Hematopoietic multipotent progenitor cell treated with erythropoietin and hydrocortisone succinate and interleukin-3 and kit ligand, for 17 days (in vitro differentiated cells): ENCODE data around the gene L1CAM.

ENCODE experiments used
- DNase-seq: peaks from one replicate; pipeline ENCODE4 v3.0.0-alpha.2; 2015; ENCODE audit warnings: low spot score

The L1CAM gene

DNA sequence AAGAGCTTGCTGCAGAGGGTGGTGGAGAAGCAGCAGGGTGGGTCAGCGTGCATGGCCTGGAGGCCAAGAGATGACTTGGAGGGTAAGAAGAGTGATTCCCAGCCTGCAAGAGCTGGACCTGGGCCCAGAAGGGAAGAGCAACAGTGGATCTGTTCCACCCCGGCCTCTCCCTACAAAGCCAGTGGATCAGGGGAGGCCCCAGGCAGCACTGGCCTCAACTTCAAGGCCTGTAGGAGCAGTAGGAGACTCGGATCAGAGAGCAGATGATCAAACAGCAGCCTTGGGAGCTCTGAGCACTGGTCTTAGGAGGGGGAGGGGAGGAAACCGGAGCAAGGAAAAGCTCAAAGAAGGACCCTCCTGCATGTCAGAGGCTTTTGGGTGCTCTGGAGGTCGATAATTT, 7.6 kb downstream of the L1CAM start:
- no peak for DNase-seq

DNA sequence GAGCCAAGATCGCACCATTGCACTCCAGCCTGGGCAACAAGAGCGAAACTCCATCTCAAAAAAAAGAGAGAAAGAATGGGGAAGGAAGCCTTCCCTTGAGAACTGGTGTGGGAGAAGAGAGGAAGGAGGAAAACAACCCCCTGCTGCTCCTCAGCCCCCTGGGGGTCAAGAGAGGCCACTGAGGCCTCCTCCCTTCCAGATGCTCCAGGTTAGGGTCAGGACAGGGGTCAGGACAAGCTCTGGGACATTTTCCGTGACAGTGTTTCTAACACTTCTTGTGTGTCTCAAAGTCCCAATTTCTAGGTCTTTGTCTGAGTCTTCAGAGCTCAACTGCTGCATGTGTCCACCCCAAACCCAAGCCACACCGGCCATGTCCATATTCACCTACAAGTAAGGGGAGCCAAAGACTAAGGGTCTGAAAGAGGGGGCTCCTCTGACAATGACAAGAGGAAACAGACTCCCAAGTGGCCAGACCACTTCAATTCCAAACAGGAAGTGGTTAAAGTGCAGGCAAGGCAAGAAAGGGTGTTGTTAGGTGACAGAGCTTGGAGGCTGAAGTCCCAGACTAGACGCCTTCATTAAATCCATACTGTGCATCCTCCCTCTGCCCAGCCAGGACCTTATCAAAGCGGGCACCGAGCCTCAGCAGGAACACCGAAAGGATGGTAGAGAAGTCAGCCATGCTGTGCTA, 8.3 kb downstream of the L1CAM start:
- no peak for DNase-seq

DNA sequence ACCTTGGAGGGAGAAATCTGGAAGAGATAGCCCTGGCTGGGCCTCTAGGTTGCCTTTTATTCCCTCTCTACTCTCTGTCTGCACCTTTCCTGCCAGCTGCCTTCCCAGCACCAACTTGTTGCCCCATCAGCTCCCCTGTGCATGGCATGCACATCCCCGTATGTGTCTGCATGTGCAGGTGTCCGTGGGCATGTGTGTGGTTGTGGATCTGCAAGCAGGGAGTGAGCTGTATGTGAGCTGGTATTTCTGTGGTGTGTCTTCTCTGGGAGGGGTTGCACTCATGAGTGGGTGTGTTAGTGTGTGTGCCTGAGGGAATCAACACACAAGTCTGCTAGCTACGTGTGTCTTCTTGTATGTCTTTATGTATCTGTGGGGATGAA, 9.9 kb downstream of the L1CAM start:
- DNase-seq, result no peak

DNA sequence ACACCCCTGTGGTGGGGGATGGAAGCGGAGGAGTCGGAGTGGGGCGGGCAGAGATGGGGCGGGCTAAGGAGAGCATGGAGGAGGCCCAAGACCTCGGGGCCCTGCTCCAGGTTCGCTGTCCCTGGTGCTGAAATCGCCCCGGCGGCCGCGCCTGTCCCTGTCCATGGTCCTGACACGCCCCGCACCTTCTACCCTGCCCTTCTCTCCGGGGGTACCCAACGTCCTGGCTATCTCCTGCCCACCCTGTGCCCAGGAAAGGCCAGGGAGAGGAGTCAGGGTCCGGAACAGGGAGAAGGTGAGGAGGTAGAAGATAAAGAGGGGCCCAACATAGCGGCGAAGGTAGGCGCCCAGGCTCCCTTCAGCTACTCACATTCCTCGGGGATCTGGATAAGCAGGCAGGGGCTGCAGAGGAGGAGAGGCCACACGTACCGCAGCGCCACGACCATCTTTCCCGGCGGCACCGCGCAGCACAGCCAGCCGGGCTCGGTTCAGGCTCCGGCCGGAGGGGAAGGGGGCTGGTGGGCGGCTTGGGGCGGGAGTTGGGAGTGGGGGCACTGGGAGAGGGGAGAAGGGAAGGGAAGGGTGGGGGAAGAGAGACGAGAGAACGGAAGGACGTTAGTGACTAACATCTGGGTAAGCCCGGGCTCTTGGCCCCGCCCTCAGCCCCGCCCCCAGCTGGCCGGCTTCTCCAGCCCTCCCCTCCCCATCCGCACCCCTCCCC, 10.4 kb downstream of the L1CAM start:
- DNase-seq, result peak; percentile 26

- no peak for DNase-seq
Measured at GRCh38 chrX:153874366-153875125, 11.4 kb downstream of the L1CAM start.

DNA sequence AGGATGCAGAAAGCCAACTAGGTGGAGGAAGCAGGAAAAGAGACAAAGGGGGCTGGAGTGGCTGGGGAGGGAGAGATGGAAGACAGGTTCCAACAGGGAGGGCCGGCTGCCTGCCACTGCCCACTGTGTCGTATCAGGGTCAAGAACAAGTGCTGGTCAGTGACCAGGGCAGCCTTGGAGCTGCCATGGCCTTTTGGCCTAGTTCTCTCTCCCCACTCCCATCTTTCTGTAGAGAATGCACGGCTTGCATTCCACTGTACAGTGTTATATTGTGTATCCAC, 11.9 kb downstream of the L1CAM start:
- DNase-seq, result no peak

GRCh38 chrX:153873282-153874084, 12.5 kb downstream of the L1CAM start:
- no peak for DNase-seq

DNA sequence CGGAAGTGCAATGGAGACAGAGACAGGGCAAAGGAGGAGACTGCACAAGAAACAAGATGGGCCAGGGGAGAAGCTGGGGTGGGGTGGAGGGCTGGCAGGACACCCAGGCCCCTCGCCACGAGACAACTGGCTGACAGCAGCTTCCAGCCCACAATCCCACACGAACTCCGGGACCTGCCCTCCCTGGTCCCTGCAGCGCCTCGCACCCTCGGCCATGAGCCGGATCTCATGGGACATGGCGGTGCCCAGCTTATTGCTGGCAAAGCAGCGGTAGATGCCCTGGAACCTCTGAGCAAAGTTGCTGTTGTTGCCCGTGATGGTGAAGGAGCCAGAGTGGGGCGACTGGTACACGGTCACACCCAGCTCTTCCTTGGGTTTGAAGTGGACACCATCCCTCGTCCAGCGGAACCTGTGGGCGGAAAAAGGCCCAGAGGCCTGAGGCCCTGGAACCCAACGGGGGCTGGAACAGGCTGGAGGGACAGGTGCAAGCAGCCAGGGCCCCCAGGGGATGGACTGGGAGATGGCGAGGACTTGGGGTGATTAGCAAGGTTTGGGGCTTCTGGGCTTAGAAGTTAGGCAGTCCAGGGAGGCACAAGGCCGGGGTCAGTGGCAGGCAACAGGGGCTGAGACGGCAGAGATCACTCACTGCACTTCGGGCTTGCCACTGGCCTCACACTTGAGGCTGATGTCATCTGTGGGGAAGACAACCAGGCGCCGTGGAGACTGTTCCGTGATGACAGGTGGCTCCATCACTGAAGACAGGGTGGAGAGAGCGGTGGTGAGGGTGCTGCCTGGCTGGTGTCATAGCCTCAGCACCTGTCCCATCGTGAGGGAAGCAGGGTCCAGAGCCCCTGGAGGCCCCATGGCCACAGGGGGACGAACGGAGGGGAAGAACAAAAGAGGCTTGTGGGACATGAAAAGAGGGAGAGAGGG, 13.8 kb downstream of the L1CAM start:
- DNase-seq, result no peak

DNA sequence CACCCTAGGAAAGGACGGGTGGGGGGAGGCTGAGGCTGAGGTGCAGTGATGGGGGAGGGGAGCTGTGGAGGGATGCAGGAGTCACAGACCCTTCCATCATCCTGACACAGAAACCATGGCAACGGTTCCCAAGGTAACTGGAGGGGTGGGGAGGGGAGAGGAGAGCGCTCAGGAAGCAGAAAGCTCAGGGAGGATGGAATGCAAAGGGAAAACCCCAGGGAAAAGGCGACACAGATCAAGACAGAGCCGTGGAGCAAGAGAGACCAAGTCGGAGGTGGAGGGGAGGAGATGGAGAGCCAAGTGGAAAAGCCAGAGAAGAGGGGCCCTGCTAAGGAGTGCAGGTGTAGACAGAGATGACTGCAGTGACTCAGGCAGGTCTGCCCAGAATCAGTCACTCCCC, 14.5 kb downstream of the L1CAM start:
- DNase-seq, result no peak

DNA sequence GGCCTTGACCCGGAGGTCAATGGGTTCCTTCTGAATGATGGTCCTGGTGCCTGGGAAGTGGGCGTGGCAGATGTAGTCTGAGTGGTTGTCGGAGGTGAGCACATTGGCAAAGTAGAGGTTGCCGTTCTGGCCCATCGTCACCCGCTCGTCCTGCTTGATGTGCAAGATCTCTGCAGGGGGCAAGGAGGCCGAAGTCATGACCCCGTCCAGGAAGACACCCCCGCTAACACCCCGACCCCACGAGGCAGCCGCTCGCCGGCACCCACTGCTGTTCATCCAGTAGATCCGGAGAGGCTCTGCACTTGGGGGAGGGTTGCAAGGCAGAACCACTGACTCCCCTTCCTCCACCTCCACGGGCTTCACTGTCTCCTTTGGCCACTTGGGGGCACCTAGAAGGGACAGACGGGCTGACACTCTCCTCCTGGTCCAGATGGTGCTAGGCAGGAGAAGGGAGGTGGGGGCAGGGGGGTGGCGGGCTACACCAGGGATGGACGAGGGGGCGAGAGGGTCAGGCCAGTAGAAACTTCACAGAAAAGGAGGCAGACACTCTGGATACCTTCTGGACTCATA, 15.1 kb downstream of the L1CAM start:
- no peak for DNase-seq

DNA sequence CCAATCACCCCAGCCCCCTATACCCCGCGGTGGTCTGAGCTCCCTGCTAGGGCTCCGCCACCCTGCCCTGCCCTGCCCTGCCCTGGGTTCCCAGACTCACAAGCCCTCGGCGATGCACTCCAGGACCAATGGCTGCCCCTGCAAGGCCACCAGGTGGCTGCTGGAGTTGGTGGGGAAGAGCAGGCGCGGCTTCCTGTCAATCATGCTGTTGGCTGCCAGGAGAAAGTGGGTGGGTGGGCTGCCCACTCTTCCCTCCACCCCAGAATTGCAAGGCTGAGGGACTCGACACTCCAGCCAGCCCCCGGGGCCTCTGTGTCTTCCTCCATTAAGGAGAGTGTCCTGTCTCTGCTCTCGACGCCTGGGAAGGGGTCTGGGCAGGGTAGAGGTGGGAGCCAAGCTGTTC, 15.7 kb downstream of the L1CAM start:
- no peak for DNase-seq

GRCh38 chrX:153869473-153870287, 16.3 kb downstream of the L1CAM start:
- no peak for DNase-seq

- no peak for DNase-seq
Measured at GRCh38 chrX:153868576-153869472, 17.1 kb downstream of the L1CAM start.

GRCh38 chrX:153867671-153868070, 18.3 kb downstream of the L1CAM start:
- no peak for DNase-seq

DNA sequence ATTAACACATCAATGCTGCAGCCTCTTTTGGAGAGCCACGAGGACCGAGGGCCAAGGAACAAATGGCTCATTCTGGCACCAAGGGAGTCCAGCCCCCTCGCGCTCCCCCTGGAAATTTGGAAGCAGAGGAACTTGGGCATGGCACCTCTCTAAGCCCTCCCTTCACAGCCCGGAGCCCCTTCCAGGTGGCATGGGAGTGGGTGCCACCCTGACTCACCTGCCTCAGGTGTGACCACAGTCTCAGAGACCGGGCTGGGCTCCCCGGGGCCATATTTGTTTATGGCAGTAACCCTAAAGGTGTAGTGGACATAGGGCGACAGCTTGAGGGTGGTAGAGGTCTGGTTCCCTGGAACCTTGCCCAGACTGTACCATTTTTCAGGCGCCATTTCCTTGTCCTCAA, 18.8 kb downstream of the L1CAM start:
- no peak for DNase-seq

- DNase-seq, result no peak
Measured at GRCh38 chrX:153866302-153867019, 19.5 kb downstream of the L1CAM start.

GRCh38 chrX:153865685-153866084, 20.3 kb downstream of the L1CAM start:
- DNase-seq, result no peak

GRCh38 chrX:153865321-153865580, 20.7 kb downstream of the L1CAM start:
- no peak for DNase-seq
